Activated effector memory CD4-positive, alpha-beta T cell treated with anti-CD3 and anti-CD28 coated beads, Interleukin-2, amount 50 U/mL, for 16 hours (primary cell): ENCODE results near the gene COL27A1.
A peak's percentile ranks its signal among the peaks of the same experiment; 100 is the strongest.

Experiments
- DNase-seq: peaks from one replicate; pipeline ENCODE4 v3.0.0-alpha.2; 2020

The COL27A1 gene

DNA sequence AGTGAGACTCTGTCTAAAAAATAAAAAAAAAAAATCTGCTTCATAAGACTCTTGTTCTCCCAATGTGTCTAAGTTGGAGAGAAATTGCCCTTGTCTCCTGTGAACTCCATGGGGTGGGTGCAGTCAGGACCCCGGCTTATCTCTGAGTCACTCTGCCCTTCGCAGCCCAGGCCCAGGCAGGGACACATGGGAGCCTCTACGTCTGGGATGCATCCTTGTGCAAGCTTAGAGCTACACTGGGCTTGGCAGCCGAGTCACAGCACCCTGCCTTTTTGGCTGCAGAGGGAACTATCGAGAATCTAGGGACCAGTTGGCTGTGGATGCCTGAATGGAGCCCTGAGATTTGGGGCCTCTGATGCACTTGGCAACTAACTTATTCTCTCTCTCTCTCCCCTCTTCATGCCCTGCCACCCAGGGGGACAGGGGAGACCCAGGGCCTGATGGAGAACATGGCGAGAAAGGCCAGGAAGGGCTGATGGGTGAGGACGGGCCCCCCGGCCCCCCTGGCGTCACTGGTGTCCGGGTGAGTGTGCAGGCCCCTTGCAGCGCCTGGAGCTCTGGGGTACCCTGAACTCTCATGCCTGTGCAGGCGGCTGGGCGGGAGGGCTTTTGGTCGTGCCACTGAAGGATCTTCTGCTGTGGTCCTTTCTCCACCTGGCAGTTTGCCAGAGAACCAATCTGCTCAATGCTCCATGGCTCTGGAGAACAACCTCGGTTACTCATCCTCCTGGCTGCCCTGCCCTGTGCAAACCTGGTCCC is 120.1 kb downstream of the COL27A1 start:
- DNase-seq: peak; percentile 58

DNA sequence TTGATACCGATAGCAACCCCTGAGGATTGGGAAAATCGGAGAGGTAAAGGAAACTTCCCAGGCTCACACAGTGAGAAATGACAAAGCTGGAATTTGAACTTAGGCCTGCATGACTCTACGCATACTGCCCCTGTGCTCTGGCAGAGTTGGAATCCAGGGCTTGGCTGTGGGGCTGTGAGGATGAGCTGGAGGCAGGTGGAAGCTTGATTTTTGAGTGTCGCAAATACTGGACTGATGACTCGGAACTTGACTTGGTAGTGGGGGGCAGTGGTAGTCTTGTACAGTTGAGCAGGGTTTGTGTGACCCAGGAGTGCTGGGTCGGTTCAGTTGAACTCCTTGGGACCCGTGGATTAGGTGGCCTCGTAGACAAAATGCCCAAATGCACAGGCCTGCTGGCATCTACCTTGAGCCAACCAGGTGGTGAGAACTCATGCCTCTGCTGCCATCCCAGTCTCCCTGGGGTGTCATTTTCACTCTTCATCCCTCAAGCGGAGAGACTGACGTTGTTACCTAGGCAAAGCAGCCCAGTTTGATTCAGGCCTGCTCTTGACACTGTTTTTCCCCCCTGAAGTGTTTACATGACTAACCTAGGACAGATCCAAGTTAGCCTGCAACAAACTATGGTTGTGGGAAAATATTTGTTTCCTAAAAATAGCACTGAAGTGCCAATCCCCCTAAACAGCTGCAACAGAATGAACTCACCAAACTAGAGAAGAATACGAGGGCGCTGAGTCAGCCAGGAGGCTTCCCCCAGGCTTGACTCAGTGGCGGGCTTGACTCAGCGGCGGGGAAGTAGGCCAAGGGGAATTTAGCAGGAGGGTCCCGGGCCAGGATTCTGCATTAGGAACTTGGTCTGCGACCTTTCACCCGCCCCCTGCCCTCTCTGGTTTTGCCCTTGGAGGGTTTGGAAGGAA is 121.8 kb downstream of the COL27A1 start:
- peak; percentile 47 for DNase-seq

- DNase-seq: peak; percentile 14
These were observed 123.0 kb downstream of the COL27A1 start for GRCh38 chr9:114278356-114278755.

GRCh38 chr9:114278881-114279570 is 123.7 kb downstream of the COL27A1 start:
- DNase-seq: peak; percentile 45

DNA sequence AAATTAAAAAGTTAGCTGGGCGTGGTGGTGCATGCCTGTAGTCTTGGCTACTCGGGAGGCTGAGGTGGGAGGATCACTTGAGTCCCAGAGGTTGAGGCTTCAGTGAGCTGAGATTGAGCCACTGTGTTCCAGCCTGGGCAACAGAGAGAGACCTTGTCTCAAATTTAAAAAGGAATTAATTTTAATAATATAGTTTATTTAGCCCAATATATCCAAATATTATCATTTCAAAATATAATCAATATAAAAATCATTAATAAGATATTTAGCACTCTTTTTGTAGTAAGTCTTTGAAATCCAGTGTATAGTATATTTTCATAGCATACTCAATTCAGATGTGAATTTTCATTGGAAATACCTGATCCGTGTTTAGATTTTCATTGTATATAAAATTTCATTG is 124.4 kb downstream of the COL27A1 start:
- peak; percentile 21 for DNase-seq

- peak; percentile 10 for DNase-seq
These were observed 125.5 kb downstream of the COL27A1 start for GRCh38 chr9:114280636-114281472.

DNA sequence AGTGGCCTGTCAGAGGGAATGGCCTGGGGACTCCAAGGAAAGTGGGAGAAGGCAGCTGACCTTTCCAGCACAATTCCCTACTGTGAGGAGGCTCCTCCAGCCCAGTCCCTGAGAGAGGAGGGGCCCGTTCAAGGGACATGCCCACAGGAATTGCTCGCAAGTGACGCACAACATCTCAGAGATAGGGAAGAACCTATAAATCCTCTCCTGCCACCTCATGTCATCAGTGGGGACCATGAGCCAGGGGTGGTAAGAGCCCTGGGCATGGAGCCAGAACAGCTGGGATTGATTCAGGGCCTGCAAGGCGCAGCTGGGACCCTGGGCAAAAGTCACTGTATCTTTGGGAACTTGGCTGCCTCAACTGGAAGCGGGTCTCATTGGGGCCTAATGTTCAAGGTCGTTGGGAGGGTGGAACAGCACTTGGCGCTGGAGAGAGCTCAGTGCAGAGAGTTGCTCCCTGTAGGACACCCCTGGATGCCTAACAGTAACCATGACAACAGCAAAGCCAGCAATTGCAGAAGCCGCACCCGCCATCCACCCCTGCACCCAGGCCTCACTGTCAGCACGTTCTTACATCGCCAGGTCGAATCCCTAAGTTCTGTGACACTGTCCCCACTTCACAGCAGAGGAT is 126.3 kb downstream of the COL27A1 start:
- peak; percentile 50 for DNase-seq

DNA sequence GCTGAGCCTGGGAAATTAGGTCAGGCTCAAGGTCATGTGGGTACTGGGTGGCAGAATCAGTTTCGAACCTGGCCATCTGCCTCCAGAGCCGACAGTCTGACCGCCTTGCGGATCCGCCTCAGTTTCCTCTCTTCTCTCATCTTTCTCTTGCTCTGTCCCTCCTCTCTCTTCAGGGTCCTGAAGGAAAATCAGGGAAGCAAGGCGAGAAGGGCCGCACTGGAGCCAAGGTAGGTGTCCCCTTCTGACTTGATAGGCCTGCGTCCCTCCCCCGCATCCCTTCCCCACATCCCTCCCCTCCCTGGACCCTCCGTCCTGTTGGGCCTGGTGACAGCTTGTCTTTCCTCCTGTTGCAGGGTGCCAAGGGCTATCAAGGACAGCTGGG is 126.8 kb downstream of the COL27A1 start:
- peak; percentile 36 for DNase-seq

- no peak for DNase-seq
These were observed 127.2 kb downstream of the COL27A1 start for GRCh38 chr9:114282507-114282906.

- DNase-seq: peak; percentile 54
These were observed 127.6 kb downstream of the COL27A1 start for GRCh38 chr9:114282926-114283325.

- peak; percentile 52 for DNase-seq
These were observed 128.3 kb downstream of the COL27A1 start for GRCh38 chr9:114283551-114284111.

DNA sequence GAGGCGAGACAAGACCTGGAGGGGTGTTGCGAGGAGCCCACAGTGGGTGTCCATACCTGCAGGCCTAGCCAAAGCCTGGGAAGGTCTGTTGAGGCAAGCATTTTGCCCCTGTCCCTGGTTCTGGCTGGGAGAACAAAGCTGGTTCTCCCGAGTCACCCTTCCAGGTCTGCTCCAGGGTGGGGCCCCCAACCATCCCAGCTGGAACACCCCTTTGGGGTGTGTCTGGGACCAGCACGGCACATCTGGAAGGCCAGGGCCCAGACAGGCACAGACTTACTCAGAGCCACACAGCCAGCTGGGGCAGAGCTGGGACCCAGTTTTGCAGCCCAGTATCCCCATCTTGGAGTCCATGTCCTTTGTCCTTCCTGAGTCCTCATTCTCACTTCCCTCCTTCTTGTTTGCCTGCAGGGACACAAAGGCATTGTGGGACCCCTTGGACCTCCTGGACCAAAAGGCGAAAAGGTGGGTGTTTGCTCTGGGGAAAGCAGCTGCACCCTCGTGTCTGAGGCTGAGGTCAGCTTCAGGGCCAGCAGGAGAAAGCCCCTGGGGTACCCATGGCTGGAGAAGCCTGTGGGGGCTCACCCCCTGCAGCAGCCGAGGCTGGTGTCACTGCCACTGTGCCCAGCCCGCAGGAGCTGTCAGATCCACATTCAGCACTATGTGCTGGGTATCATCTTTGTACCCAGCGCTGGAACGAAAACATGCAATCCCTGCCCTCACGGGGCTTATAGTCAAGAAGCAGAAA is 129.2 kb downstream of the COL27A1 start:
- DNase-seq: peak; percentile 47

DNA sequence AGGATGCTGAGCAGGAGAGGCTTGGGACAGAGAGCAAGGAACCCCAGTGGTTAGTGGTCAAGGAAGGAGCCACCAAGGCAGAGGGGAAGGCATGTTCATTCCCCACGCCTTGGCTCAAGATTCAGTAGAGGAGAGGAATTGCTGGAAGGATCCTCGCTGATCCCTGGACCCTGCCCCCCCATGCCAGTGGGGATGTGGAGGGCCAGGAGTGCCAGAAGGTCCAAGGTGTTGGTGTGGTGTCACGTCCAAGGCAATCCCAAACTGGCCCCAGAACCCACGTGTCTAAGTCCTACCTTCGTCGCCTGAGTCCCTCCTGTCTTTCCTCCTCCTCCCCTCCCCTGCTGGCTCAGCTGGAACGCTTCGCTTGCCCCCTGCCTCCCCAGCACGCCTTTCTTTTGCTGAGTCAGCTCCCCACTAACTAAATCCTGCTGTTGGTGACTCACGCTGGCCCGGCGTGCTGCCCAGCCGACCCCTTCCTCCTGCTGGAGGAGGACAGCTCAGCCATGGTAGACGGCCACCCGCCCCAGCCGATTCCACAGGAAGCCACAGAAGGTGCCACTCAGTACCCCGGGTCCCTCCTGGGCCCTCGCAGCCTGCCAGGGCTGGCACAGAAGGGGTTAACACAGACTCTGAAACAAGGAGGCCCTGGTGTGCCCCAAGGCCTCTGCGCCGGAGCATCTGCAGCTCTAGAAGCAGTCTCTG is 130.0 kb downstream of the COL27A1 start:
- peak; percentile 39 for DNase-seq

GRCh38 chr9:114286146-114286679 is 130.9 kb downstream of the COL27A1 start:
- no peak for DNase-seq

- peak; percentile 41 for DNase-seq
These were observed 131.8 kb downstream of the COL27A1 start for GRCh38 chr9:114287001-114287762.

- peak; percentile 57 for DNase-seq
These were observed 132.4 kb downstream of the COL27A1 start for GRCh38 chr9:114287763-114288192.

- peak; percentile 41 for DNase-seq
These were observed 133.1 kb downstream of the COL27A1 start for GRCh38 chr9:114288193-114289091.

DNA sequence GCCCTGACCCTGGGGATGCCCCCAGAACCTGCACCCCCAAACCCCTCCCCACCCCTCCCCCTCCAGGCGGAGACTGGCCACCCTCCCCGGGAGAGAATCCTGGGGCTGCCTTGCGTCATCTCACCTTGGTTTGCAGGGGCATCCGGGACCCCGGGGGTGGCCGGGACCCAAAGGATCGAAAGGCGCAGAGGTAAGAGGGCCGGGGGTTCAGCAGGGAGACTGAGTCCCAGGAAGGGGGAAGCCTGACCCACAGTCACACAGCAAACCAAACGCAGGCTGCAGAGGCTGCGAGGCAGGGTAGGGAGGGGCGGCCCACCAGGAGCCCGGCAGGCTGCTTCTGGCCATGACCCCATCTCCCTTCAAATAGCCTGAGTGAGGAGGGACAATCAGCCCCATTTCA is 133.8 kb downstream of the COL27A1 start:
- DNase-seq: peak; percentile 47
